Suprapubic skin (tissue), 4 donors: ENCODE measurements around the gene MAOA.

Experiments used
- EP300 ChIP-seq: sonication (generic); formaldehyde crosslinking; IDR thresholded peaks from one replicate; pipeline ENCODE4 v1.6.1; 2017; ENCODE audit warnings: antibody characterized with exemption
- POLR2A ChIP-seq, 2 donors: fragments of 450-650 bp; IDR thresholded peaks; one replicate each; pipeline ENCODE4 v1.6.1; 2017; ENCODE audit warnings: antibody characterized with exemption in 2 of 2, mild to moderate bottlenecking in 2 of 2, moderate library complexity in 2 of 2
- POLR2AphosphoS5 ChIP-seq, 3 donors: sonication (generic); formaldehyde crosslinking; IDR thresholded peaks; one replicate each; pipeline ENCODE4 v1.6.1; 2017; ENCODE audit warnings: antibody characterized with exemption in 3 of 3
- TF ChIP-seq, protein P1 (sequence below), 2 donors: fragments of 200-600 bp in 1 of 2; fragments of 450-650 bp in 1 of 2; sonication (generic) in 1 of 2; IDR thresholded peaks; one replicate each; pipeline ENCODE4 v1.5.1; 2016 to 2019; ENCODE audit warnings: antibody characterized with exemption in 2 of 2, mild to moderate bottlenecking in 1 of 2, moderate library complexity in 1 of 2

DNA sequence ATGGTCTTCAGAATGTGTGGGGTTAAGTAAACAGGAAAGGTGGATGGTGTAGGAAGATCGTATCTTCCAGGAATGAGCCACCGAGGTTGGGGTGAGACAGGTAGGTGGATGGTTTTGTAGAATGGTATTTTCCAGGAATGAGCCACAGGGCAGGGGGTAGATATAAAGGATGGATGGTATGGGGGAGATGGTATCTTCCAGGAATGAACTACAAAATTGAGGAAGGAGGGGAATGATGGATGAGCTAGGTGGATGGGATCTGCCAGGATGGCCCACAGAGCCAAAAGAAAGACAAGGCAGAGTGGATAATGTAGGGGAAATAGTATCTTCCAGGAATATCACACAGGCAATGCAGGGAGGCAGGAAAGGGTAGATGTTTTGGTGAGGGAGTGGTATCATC, 60.0 kb downstream of the MAOA start:
- TF ChIP-seq, protein P1, sequence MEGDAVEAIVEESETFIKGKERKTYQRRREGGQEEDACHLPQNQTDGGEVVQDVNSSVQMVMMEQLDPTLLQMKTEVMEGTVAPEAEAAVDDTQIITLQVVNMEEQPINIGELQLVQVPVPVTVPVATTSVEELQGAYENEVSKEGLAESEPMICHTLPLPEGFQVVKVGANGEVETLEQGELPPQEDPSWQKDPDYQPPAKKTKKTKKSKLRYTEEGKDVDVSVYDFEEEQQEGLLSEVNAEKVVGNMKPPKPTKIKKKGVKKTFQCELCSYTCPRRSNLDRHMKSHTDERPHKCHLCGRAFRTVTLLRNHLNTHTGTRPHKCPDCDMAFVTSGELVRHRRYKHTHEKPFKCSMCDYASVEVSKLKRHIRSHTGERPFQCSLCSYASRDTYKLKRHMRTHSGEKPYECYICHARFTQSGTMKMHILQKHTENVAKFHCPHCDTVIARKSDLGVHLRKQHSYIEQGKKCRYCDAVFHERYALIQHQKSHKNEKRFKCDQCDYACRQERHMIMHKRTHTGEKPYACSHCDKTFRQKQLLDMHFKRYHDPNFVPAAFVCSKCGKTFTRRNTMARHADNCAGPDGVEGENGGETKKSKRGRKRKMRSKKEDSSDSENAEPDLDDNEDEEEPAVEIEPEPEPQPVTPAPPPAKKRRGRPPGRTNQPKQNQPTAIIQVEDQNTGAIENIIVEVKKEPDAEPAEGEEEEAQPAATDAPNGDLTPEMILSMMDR (IDR thresholded peaks at IDR 0.05): no peak
- TF ChIP-seq POLR2AphosphoS5 (IDR thresholded peaks at IDR 0.05) (no peak), POLR2A (IDR thresholded peaks at IDR 0.05) (no peak), EP300 (no peak)
